ENCODE measurements around the gene CDC6.

The CDC6 gene

GRCh38 chr17:40352237-40352778, 64.6 kb downstream of the CDC6 start:
- no peak for DNase-seq (ENCODE audit: low read depth)

- no peak for DNase-seq (ENCODE audit: low read depth)
Measured at GRCh38 chr17:40352779-40353394, 65.2 kb downstream of the CDC6 start.
